ENCODE measurements around the gene MYBBP1A. TPM values are rescaled to one million over a fixed set of nuclear protein-coding genes. Genes with fewer than 3 reads are reported as not detected.
"Not testable (repeated sequence)": the region's sequence is repeated elsewhere in the genome, so short reads cannot be mapped to it uniquely, and the experiment has no call there.

The MYBBP1A gene
- total RNA-seq (2014; rRNA removed; shearing (Covaris generic)) (169 and 213 TPM in 2 replicates), polyA plus RNA-seq (2016; fragmentation: Nextera tagmentation; extraction: Ambion mirVana) (66.4 and 70.7 TPM in 2 replicates)
- long read RNA-seq, full-length matches to known transcripts, result 2 of 8 reads
- long read RNA-seq, partial matches to known transcripts, result 3 of 8 reads
- long read RNA-seq, other reads (novel, unspliced or antisense), result 3 of 8 reads

GRCh38 chr17:4554997-4555799 is at the start of gene MYBBP1A:
TSS of gene MYBBP1A (minus strand) at chr17:4555384. CDS start at chr17:4555324, 60 bp downstream.
- Mint-ChIP-seq H3K27me3 (ENCODE audit: insufficient read depth, low read depth, poor library complexity) (peaks cover 11% of the 10 kb centered on the region), H3K4me3 (peak within 1 kb of the TSS; percentile 96), H3K9me3 (no peaks in the 10 kb centered on the region), H3K4me1 (peaks cover 30% of the 10 kb centered on the region), H3K27ac (peak within 1 kb of the TSS; percentile 93), H3K36me3 (ENCODE audit: low read depth) (peaks cover 49% of the 10 kb centered on the region)
- Histone ChIP-seq H3K36me3 (ENCODE audit: insufficient read depth) (peaks cover 19% of the 10 kb centered on the region), H3K27me3 (ENCODE audit: insufficient read depth) (no peaks in the 10 kb centered on the region), H2AFZ (peak within 1 kb of the TSS; percentile 70), H3K4me2 (peak within 1 kb of the TSS; percentile 84), H4K20me1 (replicated peaks; ENCODE audit: insufficient read depth) (no peaks in the 10 kb centered on the region; the same call in none of the 2 replicates), H3K79me2 (replicated peaks; ENCODE audit: insufficient read depth) (peaks cover 30% of the 10 kb centered on the region), H3F3A (replicated peaks; ENCODE audit: low read depth) (peaks cover 11% of the 10 kb centered on the region; the same call in 1 of the 2 replicates), H3K4me1 (ENCODE audit: insufficient read depth) (peaks cover 20% of the 10 kb centered on the region), H3K27ac (ENCODE audit: low read depth) (peak within 1 kb of the TSS; percentile 79), H3K4me3 (peak within 1 kb of the TSS; percentile 93), H3K9me2 (ENCODE audit: insufficient read depth) (no peaks in the 10 kb centered on the region)
- peak; percentile 90 for ATAC-seq
- no peak for TF ChIP-seq ZNF114 (CRISPR knock-in tag; IDR thresholded peaks at IDR 0.05)
- TF ChIP-seq CTCF (conservative IDR thresholded peaks at IDR 0.05; ENCODE audit: low read depth in 2 of 2), result peak in 1 of 2 experiments; percentile 34; a peak in 1 of 4 replicates
- peak; percentile 64; the same call in 1 of the 2 replicates for TF ChIP-seq ETS1 (IDR thresholded peaks at IDR 0.05)
- no peak for TF ChIP-seq JUNB (IDR thresholded peaks at IDR 0.05; ENCODE audit: unreplicated experiment)
- no peak for TF ChIP-seq CREB1 (CRISPR knock-in tag; IDR thresholded peaks at IDR 0.05; ENCODE audit: low read depth)
- TF ChIP-seq STAT1 (IDR thresholded peaks at IDR 0.05; ENCODE audit: unreplicated experiment), result no peak
- peak; percentile 85 for TF ChIP-seq POLR2AphosphoS5 (IDR thresholded peaks at IDR 0.05; ENCODE audit: low read depth)
- TF ChIP-seq ZNF462 (CRISPR knock-in tag; IDR thresholded peaks at IDR 0.05), result no peak
- DNase-seq (ENCODE audit: low spot score), result peak; percentile 99

- not testable (repeated sequence) for H3K4me3 ChIP-seq; H3K9me2 ChIP-seq (ENCODE audit: insufficient read depth); H3K79me2 ChIP-seq (replicated peaks; ENCODE audit: insufficient read depth); ATAC-seq; H3K36me3 ChIP-seq (ENCODE audit: insufficient read depth); H3F3A ChIP-seq (replicated peaks; ENCODE audit: low read depth); H3K4me3 Mint-ChIP-seq; H3K9me3 Mint-ChIP-seq; H3K27ac ChIP-seq (ENCODE audit: low read depth); H3K27me3 ChIP-seq (ENCODE audit: insufficient read depth); H3K36me3 Mint-ChIP-seq (ENCODE audit: low read depth); H3K4me2 ChIP-seq; H2AFZ ChIP-seq; DNase-seq (ENCODE audit: low spot score); H4K20me1 ChIP-seq (replicated peaks; ENCODE audit: insufficient read depth); H3K27ac Mint-ChIP-seq
- Mint-ChIP-seq H3K27me3 (ENCODE audit: insufficient read depth, low read depth, poor library complexity) (peaks cover 21% of the 10 kb centered on the region), H3K4me1 (peaks cover 32% of the 10 kb centered on the region)
- peaks cover 13% of the 10 kb centered on the region for H3K4me1 ChIP-seq (ENCODE audit: insufficient read depth)
Observed at GRCh38 chr17:4604736-4605135, 49.6 kb upstream of the MYBBP1A start.
